Stimulated activated CD8-positive, alpha-beta memory T cell treated with anti-CD3 and anti-CD28 coated beads, Interleukin-15, amount 100 ng/mL, for 24 hours (primary cell): ENCODE measurements around the gene SGSM1.

Source experiments
- DNase-seq: peaks from one replicate; pipeline ENCODE4 v3.0.0-alpha.2; 2020; ENCODE audit warnings: low read depth

Gene SGSM1

GRCh38 chr22:24807284-24807950 is 1.4 kb downstream of the SGSM1 start:
- DNase-seq, result no peak

GRCh38 chr22:24809331-24809730 is 3.3 kb downstream of the SGSM1 start:
- no peak for DNase-seq

GRCh38 chr22:24810043-24810749 is 4.2 kb downstream of the SGSM1 start:
- DNase-seq, result no peak

- DNase-seq, result no peak
These were observed 7.2 kb downstream of the SGSM1 start for GRCh38 chr22:24812950-24813775.

- no peak for DNase-seq
These were observed 8.1 kb downstream of the SGSM1 start for GRCh38 chr22:24813861-24814770.

GRCh38 chr22:24816806-24817205 is 10.8 kb downstream of the SGSM1 start:
- DNase-seq, result no peak

- DNase-seq, result no peak
These were observed 13.5 kb downstream of the SGSM1 start for GRCh38 chr22:24819487-24819886.

GRCh38 chr22:24819911-24820461 is 14.0 kb downstream of the SGSM1 start:
- no peak for DNase-seq

GRCh38 chr22:24822471-24822870 is 16.5 kb downstream of the SGSM1 start:
- no peak for DNase-seq

GRCh38 chr22:24823787-24824186 is 17.8 kb downstream of the SGSM1 start:
- DNase-seq, result no peak

- DNase-seq, result no peak
These were observed 18.2 kb downstream of the SGSM1 start for GRCh38 chr22:24824250-24824649.

GRCh38 chr22:24824915-24825314 is 18.9 kb downstream of the SGSM1 start:
- DNase-seq, result no peak

- no peak for DNase-seq
These were observed 20.8 kb downstream of the SGSM1 start for GRCh38 chr22:24826710-24827285.

- DNase-seq, result no peak
These were observed 21.3 kb downstream of the SGSM1 start for GRCh38 chr22:24827296-24827695.

GRCh38 chr22:24830205-24830979 is 24.4 kb downstream of the SGSM1 start:
- DNase-seq, result no peak

GRCh38 chr22:24831687-24832086 is 25.7 kb downstream of the SGSM1 start:
- no peak for DNase-seq

GRCh38 chr22:24833881-24834495 is 28.0 kb downstream of the SGSM1 start:
- no peak for DNase-seq

GRCh38 chr22:24834845-24835570 is 29.0 kb downstream of the SGSM1 start:
- no peak for DNase-seq

- no peak for DNase-seq
These were observed 30.3 kb downstream of the SGSM1 start for GRCh38 chr22:24836282-24836681.
